CD4-positive, alpha-beta T cell (primary cell): ENCODE data around the gene ZNF438. TPM values are rescaled to one million over a fixed set of nuclear protein-coding genes. Genes with fewer than 3 reads are reported as not detected.

Experiments
- ATAC-seq: fragments of 200-7000 bp; cut with Tn5 transposase; one replicate; pipeline ENCODE4 v1.10.0; 2022; ENCODE audit warnings: mild to moderate bottlenecking; ENCODE audit not compliant: poor library complexity
- CTCF ChIA-PET: fragments of 350-600 bp; sonication (Branson Sonifier 250); formaldehyde crosslinking; loops from one replicate; lab custom pipeline; 2021; ENCODE audit warnings: antibody characterized with exemption, inconsistent platforms; lab: Charles Lee
- POLR2A ChIA-PET: fragments of 350-600 bp; sonication (Branson Sonifier 250); formaldehyde crosslinking; loops from one replicate; lab custom pipeline; 2021; ENCODE audit warnings: antibody characterized with exemption, inconsistent platforms; lab: Charles Lee
- DNase-seq, 14 experiments: peaks; one replicate each; pipeline ENCODE4 v3.0.0-alpha.2; 2013 to 2020; ENCODE audit warnings: mixed read lengths in 2 of 14
- H3K27ac ChIP-seq, 2 donors: one replicate each; pipeline versions ENCODE4 v1.5.1 to v1.7.0; 2013; ENCODE audit warnings: low read length in 2 of 2, low read depth in 1 of 2, mild to moderate bottlenecking in 1 of 2
- H3K27me3 ChIP-seq, 2 experiments: 1 replicate in 1 of 2; 2 replicates in 1 of 2; pipeline versions ENCODE4 v1.6.1 to v1.7.0; 2013; ENCODE audit warnings: low read length in 2 of 2, control low read depth in 1 of 2, mild to moderate bottlenecking in 1 of 2, moderate library complexity in 1 of 2; ENCODE audit not compliant: insufficient read depth in 2 of 2, control insufficient read depth in 1 of 2
- H3K36me3 ChIP-seq: one replicate; pipeline ENCODE4 v1.6.1; 2013; ENCODE audit warnings: low read length, control low read depth; ENCODE audit not compliant: insufficient read depth
- H3K4me1 ChIP-seq: one replicate; pipeline ENCODE4 v1.6.1; 2013; ENCODE audit warnings: low read length, control low read depth; ENCODE audit not compliant: insufficient read depth
- H3K4me3 ChIP-seq: one replicate; pipeline ENCODE4 v1.5.1; 2013; ENCODE audit warnings: mild to moderate bottlenecking, low read length, moderate library complexity
- H3K9me3 ChIP-seq, 2 experiments: 1 replicate in 1 of 2; 2 replicates in 1 of 2; pipeline versions ENCODE4 v1.6.1 to v1.7.0; 2013; ENCODE audit warnings: low read length in 2 of 2, mild to moderate bottlenecking in 2 of 2, control low read depth in 1 of 2, moderate library complexity in 1 of 2; ENCODE audit not compliant: control insufficient read depth in 1 of 2, insufficient read depth in 1 of 2
- H3K27ac Mint-ChIP-seq: one replicate; pipeline ENCODE4 v1.8.0; 2020; ENCODE audit warnings: mixed read lengths
- H3K27me3 Mint-ChIP-seq: one replicate; pipeline ENCODE4 v1.8.0; 2021; ENCODE audit warnings: mixed read lengths
- H3K36me3 Mint-ChIP-seq: one replicate; pipeline ENCODE4 v1.8.0; 2021; ENCODE audit warnings: low read depth, mixed read lengths
- H3K4me1 Mint-ChIP-seq: one replicate; pipeline ENCODE4 v1.8.0; 2021; ENCODE audit warnings: low read depth, mixed read lengths
- H3K4me3 Mint-ChIP-seq: one replicate; pipeline ENCODE4 v1.8.0; 2020; ENCODE audit warnings: mild to moderate bottlenecking, mixed read lengths
- H3K9me3 Mint-ChIP-seq: one replicate; pipeline ENCODE4 v1.8.0; 2020; ENCODE audit warnings: mixed read lengths
- CTCF ChIP-seq: fragments of 200-600 bp; IDR thresholded peaks from one replicate; pipeline ENCODE4 v1.8.0; 2022; ENCODE audit warnings: antibody characterized with exemption, mild to moderate bottlenecking
- intact Hi-C, 2 experiments: fragments of 100-400 bp; cut with DNase I in 1 of 2; cut with micrococcal nuclease in 1 of 2; formaldehyde crosslinking; loops; one replicate each; pipeline versions ENCODE4 v1.15.1 to v1.9.0; 2023 to 2025; cut with DNase I, micrococcal nuclease
- total RNA-seq, 174 experiments: library from RNA in 2 of 174; stranded (reverse) in 2 of 174; gene quantifications; one replicate each; pipeline ENCODE4 v1.2.3 and lab custom pipeline; 2021 to 2026

Gene ZNF438
- total RNA-seq, 2 experiments from 2014 or later = 1.9 to 2.0 TPM

GRCh38 chr10:31075434-31075833 is 43.8 kb upstream of the ZNF438 start:
- no peak for TF ChIP-seq CTCF
- DNase-seq (no peak), ATAC-seq (no peak)
- H3K27me3 ChIP-seq = peaks cover 0 to 3% of the 10 kb centered on the region in 2 experiments
- H3K9me3 ChIP-seq = no peaks in the 10 kb centered on the region
- Mint-ChIP-seq H3K36me3 (no peaks in the 10 kb centered on the region), H3K27me3 (peaks cover 9% of the 10 kb centered on the region), H3K27ac (no peak overlapping the region), H3K4me3 (no peak overlapping the region), H3K9me3 (no peaks in the 10 kb centered on the region), H3K4me1 (no peaks in the 10 kb centered on the region)
- intact Hi-C loops = no loop called here
- H3K27ac ChIP-seq = no peak overlapping the region
- POLR2A ChIA-PET = no interaction called here
- H3K4me1 ChIP-seq = no peaks in the 10 kb centered on the region
- H3K36me3 ChIP-seq = no peaks in the 10 kb centered on the region
- no peak overlapping the region for H3K4me3 ChIP-seq
- CTCF ChIA-PET = no interaction called here

GRCh38 chr10:31074722-31075086 is 43.0 kb upstream of the ZNF438 start:
- Mint-ChIP-seq H3K4me3 (no peak overlapping the region), H3K36me3 (no peaks in the 10 kb centered on the region), H3K9me3 (no peaks in the 10 kb centered on the region), H3K4me1 (no peaks in the 10 kb centered on the region), H3K27ac (no peak overlapping the region), H3K27me3 (peaks cover 15% of the 10 kb centered on the region)
- ATAC-seq (no peak), DNase-seq (no peak)
- no peak overlapping the region for H3K27ac ChIP-seq
- H3K36me3 ChIP-seq = no peaks in the 10 kb centered on the region
- ChIA-PET POLR2A (no interaction called here), CTCF (no interaction called here)
- H3K9me3 ChIP-seq = no peaks in the 10 kb centered on the region
- H3K4me1 ChIP-seq = no peaks in the 10 kb centered on the region
- H3K4me3 ChIP-seq = no peak overlapping the region
- no peak for TF ChIP-seq CTCF
- intact Hi-C loops = no loop called here
- H3K27me3 ChIP-seq = peaks cover 0 to 3% of the 10 kb centered on the region in 2 experiments

DNA sequence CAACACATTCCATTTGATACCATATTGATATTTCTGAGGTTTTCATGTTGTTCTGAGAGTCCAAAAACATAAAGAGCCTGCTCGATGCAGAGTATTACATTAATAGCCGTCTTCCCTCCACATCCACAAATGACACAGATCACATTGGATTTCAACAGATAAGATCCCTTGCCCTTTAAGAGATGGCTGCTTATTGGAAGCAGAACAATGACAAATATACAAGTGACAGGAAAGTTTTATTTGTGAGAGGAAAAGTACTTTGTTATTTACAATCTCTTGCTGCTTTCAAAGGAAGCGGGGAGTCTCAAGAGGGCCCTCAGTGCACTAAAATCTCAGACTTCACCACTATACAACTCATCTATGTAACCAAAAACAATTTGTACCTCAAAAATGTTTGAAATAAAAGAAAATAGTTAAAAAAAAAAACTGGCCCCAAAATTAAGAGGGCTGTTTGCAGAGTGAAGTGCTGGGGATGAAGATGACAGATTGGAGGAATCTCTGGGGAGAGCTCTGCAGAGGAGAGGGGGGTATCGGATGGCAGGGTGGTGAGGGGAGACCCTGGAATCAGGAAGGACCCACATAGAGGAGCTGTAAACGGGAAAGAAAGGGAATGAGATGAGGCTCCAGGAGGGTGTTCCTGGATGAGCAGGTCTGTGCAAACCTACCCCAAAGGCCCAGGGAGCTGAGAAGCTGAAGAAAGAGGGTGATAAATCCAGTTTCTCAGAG is 42.5 kb upstream of the ZNF438 start:
- intact Hi-C loops = no loop called here
- Mint-ChIP-seq H3K9me3 (no peaks in the 10 kb centered on the region), H3K4me3 (no peak overlapping the region), H3K27me3 (peaks cover 15% of the 10 kb centered on the region), H3K27ac (no peak overlapping the region), H3K4me1 (no peaks in the 10 kb centered on the region), H3K36me3 (no peaks in the 10 kb centered on the region)
- POLR2A ChIA-PET = no interaction called here
- ATAC-seq (no peak), DNase-seq (no peak)
- CTCF ChIA-PET = no interaction called here
- H3K9me3 ChIP-seq = no peaks in the 10 kb centered on the region
- TF ChIP-seq CTCF = no peak
- peaks cover 0 to 3% of the 10 kb centered on the region in 2 experiments for H3K27me3 ChIP-seq
- H3K4me1 ChIP-seq = no peaks in the 10 kb centered on the region
- no peak overlapping the region for H3K4me3 ChIP-seq
- no peaks in the 10 kb centered on the region for H3K36me3 ChIP-seq
- H3K27ac ChIP-seq = no peak overlapping the region
